ENCODE measurements around the gene TMEM52. TPM values are rescaled to one million over a fixed set of nuclear protein-coding genes. Genes with fewer than 3 reads are reported as not detected.

Gene TMEM52
- total RNA-seq, 1 experiment from 2014 or later: 9.6 TPM

DNA sequence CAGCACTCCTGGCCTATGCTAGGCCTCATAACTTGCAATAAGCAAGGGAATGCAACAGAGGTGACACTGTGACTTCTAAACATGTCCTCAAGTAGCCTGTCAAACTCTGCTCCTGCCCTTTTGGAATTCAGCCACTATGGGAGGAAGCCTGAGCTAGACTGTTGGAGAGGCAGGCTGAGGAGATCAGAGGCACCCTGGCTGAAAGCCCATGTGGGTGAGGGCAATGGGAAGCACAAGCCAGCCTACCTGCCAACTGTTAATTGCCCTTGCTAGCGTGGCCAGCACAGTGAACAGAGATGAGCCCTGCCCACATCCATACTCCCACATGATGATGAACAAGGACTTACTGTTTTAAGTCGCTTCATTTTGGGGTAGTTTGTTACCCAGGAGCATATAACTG is 45.9 kb downstream of the TMEM52 start:
- Histone ChIP-seq H2BK15ac (ENCODE audit: low read depth, low read length) (no peak overlapping the region), H2BK5ac (ENCODE audit: insufficient read length, low read length) (no peak overlapping the region), H3K4me1 (ENCODE audit: insufficient read depth, low read length) (no peaks in the 10 kb centered on the region), H4K91ac (ENCODE audit: insufficient read length, low read depth, low read length) (no peak overlapping the region), H3K79me1 (ENCODE audit: insufficient read depth, low read depth, low read length, poor library complexity, severe bottlenecking) (peaks cover 13% of the 10 kb centered on the region), H3K4ac (ENCODE audit: low read depth, low read length) (no peak overlapping the region), H4K20me1 (ENCODE audit: control insufficient read depth, insufficient read depth, insufficient read length) (no peaks in the 10 kb centered on the region), H3K14ac (ENCODE audit: insufficient read depth, low read length) (no peak overlapping the region), H3K56ac (ENCODE audit: insufficient read length, low read depth, low read length) (no peak overlapping the region), H4K8ac (replicated peaks; ENCODE audit: insufficient read length, low read depth, low read length) (no peak overlapping the region), H4K5ac (ENCODE audit: insufficient read length, low read depth, low read length) (no peak overlapping the region), H3K23ac (ENCODE audit: insufficient read length, low read depth, low read length) (no peak overlapping the region), H2AFZ (ENCODE audit: low read length) (no peak overlapping the region), H3K9me3 (ENCODE audit: control insufficient read depth, low read depth, low read length) (no peaks in the 10 kb centered on the region), H3K9ac (ENCODE audit: extremely low read depth, insufficient read length, low read length) (no peak overlapping the region), H3K27ac (ENCODE audit: insufficient read length, low read depth, low read length) (no peak overlapping the region), H3K23me2 (ENCODE audit: insufficient read length, low read depth, low read length, poor library complexity, severe bottlenecking) (no peaks in the 10 kb centered on the region), H2BK12ac (ENCODE audit: insufficient read length, low read depth, low read length) (no peak overlapping the region), H3K27me3 (ENCODE audit: insufficient read depth, low read length) (no peaks in the 10 kb centered on the region), H2AK5ac (ENCODE audit: insufficient read length, low read length) (no peak overlapping the region), H2BK120ac (ENCODE audit: low read depth, low read length, poor library complexity, severe bottlenecking) (no peak overlapping the region), H3K4me2 (ENCODE audit: insufficient read depth, insufficient read length, low read length) (no peak overlapping the region), H3T11ph (ENCODE audit: low read length) (no peak overlapping the region), H3K79me2 (ENCODE audit: insufficient read depth, low read length) (peaks cover 84% of the 10 kb centered on the region), H3K18ac (ENCODE audit: insufficient read length, low read depth, low read length) (no peak overlapping the region), H2BK20ac (ENCODE audit: low read depth, low read length, poor library complexity, severe bottlenecking) (no peak overlapping the region)
- H3K4me3 Mint-ChIP-seq: no peak overlapping the region
- H3K4me1 Mint-ChIP-seq: peaks cover 31 to 33% of the 10 kb centered on the region in 2 experiments
- TF ChIP-seq, protein P1, sequence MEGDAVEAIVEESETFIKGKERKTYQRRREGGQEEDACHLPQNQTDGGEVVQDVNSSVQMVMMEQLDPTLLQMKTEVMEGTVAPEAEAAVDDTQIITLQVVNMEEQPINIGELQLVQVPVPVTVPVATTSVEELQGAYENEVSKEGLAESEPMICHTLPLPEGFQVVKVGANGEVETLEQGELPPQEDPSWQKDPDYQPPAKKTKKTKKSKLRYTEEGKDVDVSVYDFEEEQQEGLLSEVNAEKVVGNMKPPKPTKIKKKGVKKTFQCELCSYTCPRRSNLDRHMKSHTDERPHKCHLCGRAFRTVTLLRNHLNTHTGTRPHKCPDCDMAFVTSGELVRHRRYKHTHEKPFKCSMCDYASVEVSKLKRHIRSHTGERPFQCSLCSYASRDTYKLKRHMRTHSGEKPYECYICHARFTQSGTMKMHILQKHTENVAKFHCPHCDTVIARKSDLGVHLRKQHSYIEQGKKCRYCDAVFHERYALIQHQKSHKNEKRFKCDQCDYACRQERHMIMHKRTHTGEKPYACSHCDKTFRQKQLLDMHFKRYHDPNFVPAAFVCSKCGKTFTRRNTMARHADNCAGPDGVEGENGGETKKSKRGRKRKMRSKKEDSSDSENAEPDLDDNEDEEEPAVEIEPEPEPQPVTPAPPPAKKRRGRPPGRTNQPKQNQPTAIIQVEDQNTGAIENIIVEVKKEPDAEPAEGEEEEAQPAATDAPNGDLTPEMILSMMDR (conservative IDR thresholded peaks at IDR 0.05): no peak
- no peak overlapping the region; a peak in 1 of 7 replicates for H3K27ac Mint-ChIP-seq
- H3K9me3 Mint-ChIP-seq: peaks cover 8 to 12% of the 10 kb centered on the region in 2 experiments; a peak in 4 of 5 replicates
- peaks cover 55 to 67% (median 65%) of the 10 kb centered on the region in 3 experiments for H3K36me3 Mint-ChIP-seq (ENCODE audit: insufficient read depth in 1 of 3, low read depth in 3 of 3)
- WGBS (ENCODE audit: extremely low coverage, insufficient read length, low lambda C conversion rate): no CpG with 5 or more reads among the region's 2 CpGs
- DNase-seq: no peak
- no peaks in the 10 kb centered on the region for H3K27me3 Mint-ChIP-seq (ENCODE audit: low read depth)

Measured in H9 (cell line).